HG03571 (cell line): ENCODE results near the gene ZKSCAN7.
"Not testable (repeated sequence)": the region's sequence is repeated elsewhere in the genome, so short reads cannot be mapped to it uniquely, and the experiment has no call there.

ENCODE experiments used
- ATAC-seq: cut with Tn5 transposase; IDR thresholded peaks from one replicate; pipeline ENCODE4 v1.9.1; 2021; ENCODE audit not compliant: unreplicated experiment

The ZKSCAN7 gene

GRCh38 chr3:44576613-44577012, 21.6 kb downstream of the ZKSCAN7 start:
- ATAC-seq = no peak

GRCh38 chr3:44577354-44577952, 22.5 kb downstream of the ZKSCAN7 start:
- not testable (repeated sequence) for ATAC-seq

GRCh38 chr3:44578316-44578715, 23.3 kb downstream of the ZKSCAN7 start:
- not testable (repeated sequence) for ATAC-seq

- ATAC-seq = not testable (repeated sequence)
Measured at GRCh38 chr3:44578924-44579515, 24.0 kb downstream of the ZKSCAN7 start.

- ATAC-seq = not testable (repeated sequence)
Measured at GRCh38 chr3:44579749-44580148, 24.8 kb downstream of the ZKSCAN7 start.

GRCh38 chr3:44580971-44581370, 26.0 kb downstream of the ZKSCAN7 start:
- not testable (repeated sequence) for ATAC-seq

GRCh38 chr3:44584646-44585501, 29.9 kb downstream of the ZKSCAN7 start, which contains the start of gene ZNF660:
ZNF660 (plus strand) TSS chr3:44584964; CDS start chr3:44594194, 9,230 bp downstream.
- no peak for ATAC-seq

GRCh38 chr3:44596621-44597020, 41.6 kb downstream of the ZKSCAN7 start:
- ATAC-seq = no peak

- no peak for ATAC-seq
Measured at GRCh38 chr3:44601749-44602148, 46.8 kb downstream of the ZKSCAN7 start.

GRCh38 chr3:44612678-44613077, 57.7 kb downstream of the ZKSCAN7 start:
- ATAC-seq = no peak
